ENCODE results near the gene TUBG2. TPM values are rescaled to one million over a fixed set of nuclear protein-coding genes. Genes with fewer than 3 reads are reported as not detected.
A peak's percentile ranks its signal among the peaks of the same experiment; 100 is the strongest.

Gene TUBG2
- total RNA-seq, 4 donors from 2014 or later, result 25.3 to 40.2 (median 38.1) TPM

GRCh38 chr17:42699415-42699740, 40.3 kb downstream of the TUBG2 start:
- peak overlapping the region in 2 of 4 donors; percentile 12 to 57 for H3K27ac ChIP-seq (replicated peaks in 1 of 4)
- WGBS, result 88% methylated on average over 4 of the region's 4 CpGs
- intact Hi-C loops (cut with DNase I), result no loop called here
- no peak for DNase-seq (ENCODE audit: extremely low spot score)
- no peaks in the 10 kb centered on the region for H3K9me3 ChIP-seq
- no peak overlapping the region for H3K4me3 ChIP-seq
- TF ChIP-seq CTCF (IDR thresholded peaks at IDR 0.05) (no peak), POLR2A (IDR thresholded peaks at IDR 0.05; ENCODE audit: low read depth) (no peak), POLR2AphosphoS5 (IDR thresholded peaks at IDR 0.05) (no peak), EP300 (IDR thresholded peaks at IDR 0.05) (no peak)
- peaks cover 9 to 14% (median 13%) of the 10 kb centered on the region in 4 donors for H3K4me1 ChIP-seq
- H3K27me3 ChIP-seq, result no peaks in the 10 kb centered on the region
- peaks cover 24 to 98% (median 85%) of the 10 kb centered on the region in 4 donors for H3K36me3 ChIP-seq

GRCh38 chr17:42700586-42701289, 41.7 kb downstream of the TUBG2 start:
- Histone ChIP-seq H3K27me3 (no peaks in the 10 kb centered on the region), H3K27ac (replicated peaks in 1 of 4) (no peak overlapping the region), H3K4me1 (peaks cover 9 to 14% (median 13%) of the 10 kb centered on the region in 4 donors), H3K9me3 (no peaks in the 10 kb centered on the region), H3K36me3 (peaks cover 37 to 98% (median 86%) of the 10 kb centered on the region in 4 donors), H3K4me3 (no peak overlapping the region)
- intact Hi-C loops (cut with DNase I), result no loop called here
- 80% methylated on average over 10 of the region's 10 CpGs for WGBS
- TF ChIP-seq CTCF (IDR thresholded peaks at IDR 0.05) (no peak), EP300 (IDR thresholded peaks at IDR 0.05) (no peak), POLR2AphosphoS5 (IDR thresholded peaks at IDR 0.05) (no peak), POLR2A (IDR thresholded peaks at IDR 0.05; ENCODE audit: low read depth) (no peak)
- no peak for DNase-seq (ENCODE audit: extremely low spot score)

GRCh38 chr17:42702446-42702845, 43.4 kb downstream of the TUBG2 start:
- WGBS, result 80% methylated on average over 4 of the region's 11 CpGs
- Histone ChIP-seq H3K4me3 (no peak overlapping the region), H3K9me3 (no peaks in the 10 kb centered on the region), H3K27ac (replicated peaks in 1 of 4) (no peak overlapping the region), H3K27me3 (no peaks in the 10 kb centered on the region), H3K4me1 (peaks cover 9 to 14% (median 13%) of the 10 kb centered on the region in 4 donors), H3K36me3 (peaks cover 54 to 98% (median 86%) of the 10 kb centered on the region in 4 donors)
- no peak for DNase-seq (ENCODE audit: extremely low spot score)
- TF ChIP-seq CTCF (IDR thresholded peaks at IDR 0.05) (no peak), POLR2AphosphoS5 (IDR thresholded peaks at IDR 0.05) (no peak), POLR2A (IDR thresholded peaks at IDR 0.05; ENCODE audit: low read depth) (no peak), EP300 (IDR thresholded peaks at IDR 0.05) (no peak)
- intact Hi-C loops (cut with DNase I), result no loop called here

- Histone ChIP-seq H3K27me3 (no peaks in the 10 kb centered on the region), H3K9me3 (no peaks in the 10 kb centered on the region), H3K4me3 (no peak overlapping the region), H3K4me1 (peaks cover under 1 to 5% (median 3%) of the 10 kb centered on the region in 4 donors), H3K27ac (replicated peaks in 1 of 4) (no peak overlapping the region), H3K36me3 (peaks cover 74 to 100% (median 99%) of the 10 kb centered on the region in 4 donors)
- TF ChIP-seq EP300 (IDR thresholded peaks at IDR 0.05), result no peak
- TF ChIP-seq POLR2A (IDR thresholded peaks at IDR 0.05; ENCODE audit: low read depth), result no peak
- no peak for TF ChIP-seq CTCF (IDR thresholded peaks at IDR 0.05)
- TF ChIP-seq POLR2AphosphoS5 (IDR thresholded peaks at IDR 0.05), result no peak
- no peak for DNase-seq (ENCODE audit: extremely low spot score)
- intact Hi-C loops (cut with DNase I), result no loop called here
- 87% methylated on average over 5 of the region's 5 CpGs for WGBS
Observed at GRCh38 chr17:42704490-42704836, 45.4 kb downstream of the TUBG2 start.

Data from esophagus muscularis mucosa (tissue), 4 donors.